Endothelial cell of umbilical vein (primary cell): ENCODE results near the gene RANBP3.

Experiments used
- CTCF ChIP-seq, 2 donors: IDR thresholded peaks; 1 replicate in 1 of 2; 2 replicates in 1 of 2; pipeline ENCODE4 v1.5.1; 2011; ENCODE audit warnings: low read length in 2 of 2, mild to moderate bottlenecking in 2 of 2, moderate library complexity in 2 of 2, control low read depth in 1 of 2, inconsistent platforms in 1 of 2, low read depth in 1 of 2; ENCODE audit not compliant: insufficient read depth in 1 of 2; ENCODE audit errors: extremely low read depth in 1 of 2
- EZH2 ChIP-seq: IDR thresholded peaks from 2 replicates; pipeline ENCODE4 v1.6.1; 2012; ENCODE audit warnings: borderline replicate concordance, low read depth, mild to moderate bottlenecking, moderate library complexity, low read length, inconsistent platforms; ENCODE audit not compliant: severe bottlenecking
- FOS ChIP-seq: IDR thresholded peaks from 2 replicates; pipeline ENCODE4 v1.6.1; 2011; ENCODE audit warnings: mild to moderate bottlenecking, low read length, moderate library complexity, borderline replicate concordance; ENCODE audit not compliant: insufficient read depth
- GATA2 ChIP-seq: IDR thresholded peaks from 2 replicates; pipeline ENCODE4 v1.7.0; 2011; ENCODE audit warnings: low read depth, mild to moderate bottlenecking, moderate library complexity, mixed read lengths, low read length; ENCODE audit not compliant: insufficient read length, insufficient read depth
- JUN ChIP-seq: IDR thresholded peaks from 2 replicates; pipeline ENCODE4 v1.6.1; 2011; ENCODE audit warnings: borderline replicate concordance, low read depth; ENCODE audit not compliant: insufficient read length, insufficient read depth
- MAX ChIP-seq: IDR thresholded peaks from 2 replicates; pipeline ENCODE4 v1.6.1; 2011; ENCODE audit not compliant: insufficient read depth, insufficient read length
- MYC ChIP-seq: IDR thresholded peaks from one replicate; pipeline ENCODE4 v1.6.1; 2011; ENCODE audit warnings: mild to moderate bottlenecking, low read depth, low read length
- POLR2A ChIP-seq: IDR thresholded peaks from 2 replicates; pipeline ENCODE4 v1.6.1; 2012; ENCODE audit warnings: low read depth, mild to moderate bottlenecking, control low read depth, low read length
- POLR2AphosphoS5 ChIP-seq: IDR thresholded peaks from 2 replicates; pipeline ENCODE4 v1.6.1; 2012; ENCODE audit warnings: low read depth, mild to moderate bottlenecking, control low read depth, low read length, moderate library complexity; ENCODE audit not compliant: insufficient read depth

- TF ChIP-seq CTCF (IDR thresholded peaks at IDR 0.05; ENCODE audit: extremely low read depth in 1 of 2, insufficient read depth in 1 of 2, low read depth in 1 of 2, low read length in 2 of 2) (no peak), JUN (no peak), POLR2AphosphoS5 (no peak), POLR2A (no peak), EZH2 (no peak), MAX (no peak), MYC (no peak), FOS (no peak), GATA2 (no peak)
These were observed 27.6 kb upstream of the RANBP3 start for GRCh38 chr19:6005321-6006069.
